ENCODE results near the gene MBTPS2. TPM values are rescaled to one million over a fixed set of nuclear protein-coding genes. Genes with fewer than 3 reads are reported as not detected.

The MBTPS2 gene
- total RNA-seq, 1 donor from 2014 or later, result 22.1 TPM

DNA sequence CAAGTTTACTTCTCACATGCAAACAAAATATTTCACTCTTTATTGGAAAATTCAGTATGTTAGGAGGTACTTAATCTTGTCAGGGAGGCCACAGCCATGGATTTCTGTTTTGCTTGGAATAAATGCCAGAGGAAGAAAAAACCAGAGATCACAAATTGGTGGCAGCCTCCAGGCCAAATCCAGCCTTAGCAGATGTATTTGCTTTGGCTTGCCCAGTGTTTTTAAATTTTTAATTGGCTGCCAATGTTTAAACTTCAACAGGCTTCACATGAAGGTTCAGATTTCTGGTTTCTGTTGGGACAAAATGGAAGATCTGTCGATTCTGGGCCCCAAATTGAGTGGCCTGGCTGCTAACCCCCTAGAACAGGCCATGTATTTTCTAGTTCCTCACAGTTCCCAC, 35.6 kb downstream of the MBTPS2 start:
- no peak for DNase-seq (ENCODE audit: low spot score in 2 of 2, unreplicated experiment in 2 of 2)
- no peaks in the 10 kb centered on the region for H3K27me3 Mint-ChIP-seq (ENCODE audit: low read depth)

DNA sequence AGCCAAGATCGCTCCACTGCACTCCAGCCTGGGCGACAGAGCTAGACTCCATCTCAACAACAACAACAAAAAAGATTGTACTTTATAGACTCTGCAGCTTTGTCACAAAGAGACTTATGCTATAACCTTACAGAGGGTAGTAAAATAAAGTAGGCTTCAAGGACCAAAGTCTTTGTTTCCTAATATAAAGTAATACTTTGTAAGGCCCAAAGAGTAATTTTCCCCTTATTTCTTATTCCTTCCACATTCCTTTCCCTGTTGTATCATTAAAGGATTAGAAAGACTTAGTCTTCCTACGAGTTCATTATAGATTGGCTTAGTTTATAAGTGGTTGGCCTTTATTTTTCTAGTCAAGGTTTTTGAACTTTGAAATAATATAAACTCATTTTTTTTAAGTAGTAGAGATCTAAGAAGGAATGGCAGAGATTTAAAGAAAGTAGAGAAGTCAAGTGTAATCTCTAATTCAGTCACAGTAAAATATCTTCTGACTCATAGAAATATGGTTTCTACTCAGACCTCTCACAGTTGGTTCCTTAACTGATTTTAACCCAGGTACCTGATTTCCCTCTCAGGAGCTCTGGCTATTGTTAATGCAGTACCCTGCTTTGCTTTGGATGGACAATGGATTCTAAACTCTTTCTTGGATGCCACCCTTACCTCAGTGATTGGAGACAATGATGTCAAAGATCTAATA, 42.6 kb downstream of the MBTPS2 start:
- Mint-ChIP-seq H3K4me3 (no peak overlapping the region), H3K9me3 (no peaks in the 10 kb centered on the region), H3K4me1 (peaks cover 18% of the 10 kb centered on the region), H3K27ac (no peak overlapping the region), H3K27me3 (ENCODE audit: low read depth) (no peaks in the 10 kb centered on the region), H3K36me3 (peaks cover 10% of the 10 kb centered on the region)
- TF ChIP-seq, protein P1, sequence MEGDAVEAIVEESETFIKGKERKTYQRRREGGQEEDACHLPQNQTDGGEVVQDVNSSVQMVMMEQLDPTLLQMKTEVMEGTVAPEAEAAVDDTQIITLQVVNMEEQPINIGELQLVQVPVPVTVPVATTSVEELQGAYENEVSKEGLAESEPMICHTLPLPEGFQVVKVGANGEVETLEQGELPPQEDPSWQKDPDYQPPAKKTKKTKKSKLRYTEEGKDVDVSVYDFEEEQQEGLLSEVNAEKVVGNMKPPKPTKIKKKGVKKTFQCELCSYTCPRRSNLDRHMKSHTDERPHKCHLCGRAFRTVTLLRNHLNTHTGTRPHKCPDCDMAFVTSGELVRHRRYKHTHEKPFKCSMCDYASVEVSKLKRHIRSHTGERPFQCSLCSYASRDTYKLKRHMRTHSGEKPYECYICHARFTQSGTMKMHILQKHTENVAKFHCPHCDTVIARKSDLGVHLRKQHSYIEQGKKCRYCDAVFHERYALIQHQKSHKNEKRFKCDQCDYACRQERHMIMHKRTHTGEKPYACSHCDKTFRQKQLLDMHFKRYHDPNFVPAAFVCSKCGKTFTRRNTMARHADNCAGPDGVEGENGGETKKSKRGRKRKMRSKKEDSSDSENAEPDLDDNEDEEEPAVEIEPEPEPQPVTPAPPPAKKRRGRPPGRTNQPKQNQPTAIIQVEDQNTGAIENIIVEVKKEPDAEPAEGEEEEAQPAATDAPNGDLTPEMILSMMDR (IDR thresholded peaks at IDR 0.05; ENCODE audit: unreplicated experiment), result no peak
- no peak for DNase-seq (ENCODE audit: low spot score in 2 of 2, unreplicated experiment in 2 of 2)

More for the DNA sequence above, 35.6 kb downstream of the MBTPS2 start:
- TF ChIP-seq, protein P1 (IDR thresholded peaks at IDR 0.05; ENCODE audit: unreplicated experiment), result no peak
- H3K4me3 Mint-ChIP-seq, result no peak overlapping the region
- no peaks in the 10 kb centered on the region for H3K36me3 Mint-ChIP-seq
- peaks cover 33% of the 10 kb centered on the region for H3K4me1 Mint-ChIP-seq
- peak overlapping the region; percentile 68 for H3K27ac Mint-ChIP-seq
- no peaks in the 10 kb centered on the region for H3K9me3 Mint-ChIP-seq

DNA sequence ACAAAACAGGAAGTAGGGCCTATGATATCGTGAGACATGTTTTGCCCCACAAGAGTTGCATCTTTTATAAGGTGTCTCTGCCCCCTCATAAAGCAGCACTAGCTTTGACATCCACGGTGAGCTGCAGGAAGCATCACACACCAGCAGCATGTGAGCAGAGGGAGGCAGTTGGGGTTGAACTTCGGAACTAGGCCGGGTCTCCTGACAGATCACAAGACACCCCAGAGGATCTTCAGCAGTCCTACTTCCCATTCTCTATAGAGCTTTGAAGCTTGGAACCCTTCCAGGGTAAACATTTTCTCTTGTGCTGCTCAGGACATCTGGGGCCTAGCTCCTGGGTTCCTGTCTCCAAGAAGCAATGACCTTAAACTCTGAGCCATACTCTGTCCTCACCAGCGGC, 43.8 kb downstream of the MBTPS2 start:
- DNase-seq (ENCODE audit: low spot score in 2 of 2, unreplicated experiment in 2 of 2), result no peak
- TF ChIP-seq, protein P1 (IDR thresholded peaks at IDR 0.05; ENCODE audit: unreplicated experiment), result no peak
- Mint-ChIP-seq H3K4me1 (peaks cover 18% of the 10 kb centered on the region), H3K36me3 (peaks cover 10% of the 10 kb centered on the region), H3K4me3 (no peak overlapping the region), H3K27me3 (ENCODE audit: low read depth) (no peaks in the 10 kb centered on the region), H3K9me3 (no peaks in the 10 kb centered on the region), H3K27ac (peak overlapping the region; percentile 13)

DNA sequence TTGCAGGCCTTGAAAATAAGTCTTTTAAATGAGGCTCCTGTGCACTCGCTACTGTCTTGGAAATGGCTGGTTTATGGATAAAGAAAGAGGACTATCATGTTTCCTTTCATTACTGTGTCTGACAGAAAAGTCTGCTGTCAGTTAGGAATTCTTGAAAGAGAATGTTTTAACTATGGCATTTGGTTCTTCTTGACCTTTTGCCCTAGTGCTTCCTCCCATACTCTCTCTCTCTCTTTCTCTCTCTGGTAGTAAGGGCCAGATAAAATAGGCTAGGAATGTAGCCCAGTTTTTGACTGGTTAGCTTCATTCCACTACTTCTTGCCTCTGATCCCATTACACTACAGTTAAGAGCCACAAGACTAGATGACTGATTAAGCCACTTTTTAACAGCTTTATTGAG, 46.2 kb downstream of the MBTPS2 start:
- peaks cover 7% of the 10 kb centered on the region for H3K36me3 Mint-ChIP-seq
- H3K27me3 Mint-ChIP-seq (ENCODE audit: low read depth), result no peaks in the 10 kb centered on the region
- TF ChIP-seq, protein P1 (IDR thresholded peaks at IDR 0.05; ENCODE audit: unreplicated experiment), result no peak
- H3K9me3 Mint-ChIP-seq, result no peaks in the 10 kb centered on the region
- H3K27ac Mint-ChIP-seq, result peak overlapping the region; percentile 88
- no peak overlapping the region for H3K4me3 Mint-ChIP-seq
- H3K4me1 Mint-ChIP-seq, result peaks cover 18% of the 10 kb centered on the region
- DNase-seq (ENCODE audit: low spot score in 2 of 2, unreplicated experiment in 2 of 2), result no peak

DNA sequence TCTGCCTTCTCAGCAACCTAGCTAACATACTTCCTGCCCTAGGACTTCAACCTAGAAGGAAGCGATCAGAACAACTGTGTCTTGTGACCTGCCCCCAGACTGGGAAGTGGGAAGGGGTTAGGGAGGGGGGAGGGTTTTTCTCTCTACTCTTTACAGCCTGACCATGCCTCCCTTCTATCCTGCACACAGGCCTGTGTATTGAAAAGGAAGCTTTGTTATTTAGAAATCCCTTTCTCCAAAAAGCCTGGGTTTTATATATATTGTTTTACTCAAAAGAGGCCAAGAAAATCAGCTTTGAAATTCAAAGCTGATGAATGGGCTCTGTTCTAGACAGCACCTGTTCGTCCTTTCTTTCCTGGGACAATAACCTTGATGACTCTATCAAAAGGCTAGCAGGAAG, 65.9 kb downstream of the MBTPS2 start:
- DNase-seq (ENCODE audit: low spot score in 2 of 2, unreplicated experiment in 2 of 2), result no peak
- peaks cover 9% of the 10 kb centered on the region for H3K9me3 Mint-ChIP-seq

More for the DNA sequence above, 65.9 kb downstream of the MBTPS2 start:
- no peaks in the 10 kb centered on the region for H3K36me3 Mint-ChIP-seq
- H3K27me3 Mint-ChIP-seq (ENCODE audit: low read depth), result no peaks in the 10 kb centered on the region
- H3K4me3 Mint-ChIP-seq, result no peak overlapping the region
- H3K4me1 Mint-ChIP-seq, result peaks cover 30% of the 10 kb centered on the region
- TF ChIP-seq, protein P1 (IDR thresholded peaks at IDR 0.05; ENCODE audit: unreplicated experiment), result no peak
- peak overlapping the region; percentile 66 for H3K27ac Mint-ChIP-seq
